ENCODE results near the gene FKBP2.

The FKBP2 gene

GRCh38 chr11:64246871-64247728 is 6.2 kb downstream of the FKBP2 start, which contains the start of gene PPP1R14B:
TSS of gene PPP1R14B (minus strand) at chr11:64246943. CDS start at chr11:64246673, 270 bp downstream.
- Histone ChIP-seq H3K27me3 (replicated peaks) (no peaks in the 10 kb centered on the region), H3K36me3 (replicated peaks) (peaks cover 11% of the 10 kb centered on the region), H3K4me3 (ENCODE audit: low read depth, low read length) (peak within 1 kb of the TSS; percentile 97), H3K27ac (peak within 1 kb of the TSS; percentile 73)
- peak; percentile 74 for DNase-seq
- no peak for TF ChIP-seq CTCF (IDR thresholded peaks at IDR 0.05; ENCODE audit: low read depth, low read length, missing control alignments)
- in situ Hi-C loops (cut with HindIII; ENCODE audit: low pct_ligation_motif_present, low sequenced_read_pairs) = no loop called here

GRCh38 chr11:64247729-64248531 is 7.0 kb downstream of the FKBP2 start:
- Histone ChIP-seq H3K4me3 (ENCODE audit: low read depth, low read length) (peak overlapping the region; percentile 70), H3K27me3 (replicated peaks) (no peaks in the 10 kb centered on the region), H3K36me3 (replicated peaks) (peaks cover 11% of the 10 kb centered on the region), H3K27ac (no peak overlapping the region)
- no peak for DNase-seq
- no peak for TF ChIP-seq CTCF (IDR thresholded peaks at IDR 0.05; ENCODE audit: low read depth, low read length, missing control alignments)
- in situ Hi-C loops (cut with HindIII; ENCODE audit: low pct_ligation_motif_present, low sequenced_read_pairs) = no loop called here

- in situ Hi-C loops (cut with HindIII; ENCODE audit: low pct_ligation_motif_present, low sequenced_read_pairs) = no loop called here
- H3K27ac ChIP-seq = no peak overlapping the region
- DNase-seq = no peak
Observed at GRCh38 chr11:64248578-64248977, 7.7 kb downstream of the FKBP2 start.

GRCh38 chr11:64249038-64249437 is 8.1 kb downstream of the FKBP2 start:
- in situ Hi-C loops (cut with HindIII; ENCODE audit: low pct_ligation_motif_present, low sequenced_read_pairs) = no loop called here
- no peak for DNase-seq
- no peak for TF ChIP-seq CTCF (IDR thresholded peaks at IDR 0.05; ENCODE audit: low read depth, low read length, missing control alignments)
- H3K36me3 ChIP-seq (replicated peaks) = peaks cover 3% of the 10 kb centered on the region
- H3K27me3 ChIP-seq (replicated peaks) = no peaks in the 10 kb centered on the region
- H3K4me3 ChIP-seq (ENCODE audit: low read depth, low read length) = no peak overlapping the region
- no peak overlapping the region for H3K27ac ChIP-seq

More at GRCh38 chr11:64248578-64248977, 7.7 kb downstream of the FKBP2 start:
- TF ChIP-seq CTCF (IDR thresholded peaks at IDR 0.05; ENCODE audit: low read depth, low read length, missing control alignments) = no peak
- H3K36me3 ChIP-seq (replicated peaks) = peaks cover 5% of the 10 kb centered on the region
- H3K27me3 ChIP-seq (replicated peaks) = no peaks in the 10 kb centered on the region
- no peak overlapping the region for H3K4me3 ChIP-seq (ENCODE audit: low read depth, low read length)

GRCh38 chr11:64249563-64250414 is 8.9 kb downstream of the FKBP2 start:
- in situ Hi-C loops (cut with HindIII; ENCODE audit: low pct_ligation_motif_present, low sequenced_read_pairs) = no loop called here
- H3K36me3 ChIP-seq (replicated peaks) = peaks cover 3% of the 10 kb centered on the region
- H3K27ac ChIP-seq = no peak overlapping the region
- H3K27me3 ChIP-seq (replicated peaks) = no peaks in the 10 kb centered on the region
- no peak overlapping the region for H3K4me3 ChIP-seq (ENCODE audit: low read depth, low read length)
- no peak for DNase-seq
- no peak for TF ChIP-seq CTCF (IDR thresholded peaks at IDR 0.05; ENCODE audit: low read depth, low read length, missing control alignments)
